ENCODE measurements around the gene METTL26. TPM values are rescaled to one million over a fixed set of nuclear protein-coding genes. Genes with fewer than 3 reads are reported as not detected.

METTL26 gene
- total and polyA plus RNA-seq, 10 of the 15 experiments (the other 5 are each of a cell fraction or from before 2014, with no cell fraction given) = 5.4 to 163 (median 79.3) TPM

DNA sequence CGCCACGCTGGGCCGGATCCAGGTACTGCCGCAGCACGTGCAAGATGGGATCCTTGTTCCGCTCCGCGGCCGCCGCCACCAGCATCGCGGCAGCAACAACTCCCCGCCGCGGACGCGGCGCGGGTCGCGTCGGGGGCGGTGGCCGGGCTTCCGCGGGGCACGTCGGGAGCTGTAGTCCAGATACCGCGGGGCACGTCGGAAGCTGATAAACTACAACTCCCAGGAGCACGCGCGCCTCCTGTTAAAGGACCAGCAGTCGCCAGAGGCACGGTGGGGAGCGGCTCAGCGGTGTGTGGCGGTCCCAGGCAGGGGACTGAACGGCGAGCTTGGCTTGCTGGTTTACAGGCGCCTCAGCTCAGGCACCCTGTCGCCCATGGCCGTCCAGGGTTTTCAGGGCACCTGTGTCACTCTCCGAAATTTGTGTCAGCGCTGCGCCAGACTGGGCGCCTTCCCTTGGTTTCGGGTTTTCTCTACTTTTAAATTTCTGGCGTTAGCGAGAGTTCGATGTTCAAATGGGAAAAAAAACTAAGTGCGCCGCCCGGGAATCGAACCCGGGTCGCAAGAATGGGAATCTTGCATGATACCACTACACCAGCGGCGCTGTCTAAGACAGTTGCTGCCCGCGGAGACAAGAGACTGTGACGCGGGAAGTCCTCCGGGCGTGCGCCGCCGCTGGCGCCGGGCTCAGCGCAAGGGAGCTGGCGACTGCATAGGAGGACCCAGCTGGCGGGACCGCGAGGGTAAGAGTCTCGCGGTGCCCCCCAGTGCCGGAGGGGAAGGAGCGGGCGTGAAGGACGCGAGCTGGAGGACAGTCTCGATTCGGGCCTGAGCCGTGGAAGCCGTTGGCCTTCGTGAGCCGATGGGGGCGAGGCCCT, at the start of gene METTL26 (continued):
- TF ChIP-seq ATF7 (IDR thresholded peaks at IDR 0.05; ENCODE audit: low read depth) = peak; percentile 46
- no peak for TF ChIP-seq FOXK2 (IDR thresholded peaks at IDR 0.05)
- TF ChIP-seq, protein P1, sequence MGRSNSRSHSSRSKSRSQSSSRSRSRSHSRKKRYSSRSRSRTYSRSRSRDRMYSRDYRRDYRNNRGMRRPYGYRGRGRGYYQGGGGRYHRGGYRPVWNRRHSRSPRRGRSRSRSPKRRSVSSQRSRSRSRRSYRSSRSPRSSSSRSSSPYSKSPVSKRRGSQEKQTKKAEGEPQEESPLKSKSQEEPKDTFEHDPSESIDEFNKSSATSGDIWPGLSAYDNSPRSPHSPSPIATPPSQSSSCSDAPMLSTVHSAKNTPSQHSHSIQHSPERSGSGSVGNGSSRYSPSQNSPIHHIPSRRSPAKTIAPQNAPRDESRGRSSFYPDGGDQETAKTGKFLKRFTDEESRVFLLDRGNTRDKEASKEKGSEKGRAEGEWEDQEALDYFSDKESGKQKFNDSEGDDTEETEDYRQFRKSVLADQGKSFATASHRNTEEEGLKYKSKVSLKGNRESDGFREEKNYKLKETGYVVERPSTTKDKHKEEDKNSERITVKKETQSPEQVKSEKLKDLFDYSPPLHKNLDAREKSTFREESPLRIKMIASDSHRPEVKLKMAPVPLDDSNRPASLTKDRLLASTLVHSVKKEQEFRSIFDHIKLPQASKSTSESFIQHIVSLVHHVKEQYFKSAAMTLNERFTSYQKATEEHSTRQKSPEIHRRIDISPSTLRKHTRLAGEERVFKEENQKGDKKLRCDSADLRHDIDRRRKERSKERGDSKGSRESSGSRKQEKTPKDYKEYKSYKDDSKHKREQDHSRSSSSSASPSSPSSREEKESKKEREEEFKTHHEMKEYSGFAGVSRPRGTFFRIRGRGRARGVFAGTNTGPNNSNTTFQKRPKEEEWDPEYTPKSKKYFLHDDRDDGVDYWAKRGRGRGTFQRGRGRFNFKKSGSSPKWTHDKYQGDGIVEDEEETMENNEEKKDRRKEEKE (IDR thresholded peaks at IDR 0.05) = no peak
- TF ChIP-seq ASH2L (IDR thresholded peaks at IDR 0.05; ENCODE audit: borderline replicate concordance, low read depth) = peak; percentile 81; the same call in 1 of the 2 replicates
- TF ChIP-seq BMI1 (IDR thresholded peaks at IDR 0.05; ENCODE audit: borderline replicate concordance) = no peak
- no peak; the same call in 1 of the 2 replicates for TF ChIP-seq RCOR1 (conservative IDR thresholded peaks at IDR 0.05; ENCODE audit: low read depth, low read length)
- TF ChIP-seq ZBED1 (IDR thresholded peaks at IDR 0.05; ENCODE audit: borderline replicate concordance) = no peak
- TF ChIP-seq GABPA (IDR thresholded peaks at IDR 0.05; ENCODE audit: low read depth) = no peak

Data from GM12878 (cell line).